K562 (cell line): ENCODE results near the gene SEC31A. TPM values are rescaled to one million over a fixed set of nuclear protein-coding genes. Genes with fewer than 3 reads are reported as not detected.

Experiments used
- BHLHE40 ChIP-seq: IDR thresholded peaks from 2 replicates; pipeline ENCODE4 v1.6.1; 2011; ENCODE audit warnings: low read length, improper control_type of control experiment
- FOXK1 ChIP-seq: sonication (generic); formaldehyde crosslinking; IDR thresholded peaks from 2 replicates; pipeline ENCODE4 v1.8.0; 2022; ENCODE audit warnings: missing genetic modification reagents, mild to moderate bottlenecking, borderline replicate concordance
- NCOA1 ChIP-seq: fragments of 450-650 bp; IDR thresholded peaks from 2 replicates; pipeline ENCODE4 v1.6.1; 2016; ENCODE audit warnings: low read depth
- RCOR1 ChIP-seq, 2 experiments: IDR thresholded peaks; 2 replicates each; pipeline ENCODE4 v1.6.1; 2012; ENCODE audit warnings: low read depth in 2 of 2, low read length in 2 of 2, borderline replicate concordance in 1 of 2, improper control_type of control experiment in 1 of 2
- SMARCB1 ChIP-seq: IDR thresholded peaks from 2 replicates; pipeline ENCODE4 v1.6.1; 2011; ENCODE audit warnings: improper control_type of control experiment, low read depth; ENCODE audit not compliant: insufficient read length
- STAT5B ChIP-seq: fragments of 250-450 bp; sonication (Bioruptor Pico); IDR thresholded peaks from 2 replicates; pipeline ENCODE4 v1.8.0; 2021; ENCODE audit warnings: mild to moderate bottlenecking, inconsistent platforms
- ZNF140 ChIP-seq: fragments of 250-450 bp; sonication (Bioruptor Pico); IDR thresholded peaks from 2 replicates; pipeline ENCODE4 v1.8.0; 2021; ENCODE audit warnings: moderate library complexity, mild to moderate bottlenecking, inconsistent platforms
- polyA plus RNA-seq, 8 experiments: library from polyadenylated mRNA; depleted of rRNA in 4 of 8; stranded (reverse) in 5 of 8; unstranded in 3 of 8; fragments of >200 nt; fragmentation: Nextera tagmentation in 2 of 8; fragmentation: Illumina TruSeq in 1 of 8; extraction: Ambion mirVana in 2 of 8; extraction: Trizol in 1 of 8; gene quantifications; 2 replicates each; pipeline versions ENCODE4 v1.2.1 to v1.2.3, GENCODE V29; 2011 to 2014; ENCODE audit warnings: inconsistent platforms in 1 of 8, missing spikeins in 1 of 8
- total RNA-seq, 7 experiments: library from RNA; depleted of rRNA in 6 of 7; stranded (reverse); fragments of >200 nt in 6 of 7; fragmentation: Illumina TruSeq in 2 of 7; extraction: Trizol in 2 of 7; gene quantifications; 2 replicates each; pipeline versions ENCODE4 v1.2.1 to v1.2.3, GENCODE V29; 2011 to 2021; ENCODE audit warnings: low replicate concordance in 1 of 7
- TF ChIP-seq, protein P1 (sequence below): fragments of 450-650 bp; formaldehyde crosslinking; IDR thresholded peaks from 2 replicates; pipeline ENCODE4 v1.4.0; 2022; ENCODE audit warnings: mild to moderate bottlenecking, moderate library complexity
- TF ChIP-seq, protein P2 (sequence below): sonication (generic); IDR thresholded peaks from 2 replicates; pipeline ENCODE4 v1.6.1; 2016
- TF ChIP-seq, protein P3 (sequence below): fragments of 250-450 bp; sonication (Bioruptor Pico); IDR thresholded peaks from 2 replicates; pipeline ENCODE4 v1.5.0; 2022; ENCODE audit warnings: mild to moderate bottlenecking
- TF ChIP-seq, protein P4 (sequence below), 2 experiments: IDR thresholded peaks; 2 replicates each; pipeline ENCODE4 v1.6.1; 2011; ENCODE audit warnings: borderline replicate concordance in 1 of 2, control low read depth in 1 of 2, low read depth in 1 of 2, low read length in 1 of 2, mild to moderate bottlenecking in 1 of 2, mixed read lengths in 1 of 2, moderate library complexity in 1 of 2; ENCODE audit not compliant: insufficient read depth in 1 of 2, insufficient read length in 1 of 2, poor library complexity in 1 of 2, severe bottlenecking in 1 of 2; ENCODE audit errors: extremely low read depth in 1 of 2

SEC31A gene
- total and polyA plus RNA-seq, 9 of the 15 experiments (the other 6 are each of a cell fraction or from before 2014, with no cell fraction given) = 78.9 to 241 (median 173) TPM

DNA sequence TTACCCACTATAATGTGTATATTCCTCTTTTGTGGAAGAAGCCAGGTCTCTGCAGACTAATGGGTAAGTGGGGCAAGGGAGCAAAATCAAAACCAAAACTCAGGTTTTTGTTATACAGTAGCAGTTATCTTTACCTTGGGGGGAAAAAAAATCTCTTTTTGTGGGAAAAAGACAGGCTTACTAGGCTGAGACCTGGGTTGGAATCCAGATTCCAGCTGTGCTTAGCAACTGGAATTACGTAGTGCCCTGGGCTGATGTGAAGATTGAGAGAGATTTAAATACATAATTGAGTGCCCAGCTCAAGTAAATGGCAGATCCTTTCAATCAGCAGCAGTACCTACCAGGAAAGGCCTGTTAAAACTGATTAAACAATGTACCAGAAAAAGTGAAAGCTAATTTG is 76.9 kb downstream of the SEC31A start (continued):
- TF ChIP-seq, protein P1, sequence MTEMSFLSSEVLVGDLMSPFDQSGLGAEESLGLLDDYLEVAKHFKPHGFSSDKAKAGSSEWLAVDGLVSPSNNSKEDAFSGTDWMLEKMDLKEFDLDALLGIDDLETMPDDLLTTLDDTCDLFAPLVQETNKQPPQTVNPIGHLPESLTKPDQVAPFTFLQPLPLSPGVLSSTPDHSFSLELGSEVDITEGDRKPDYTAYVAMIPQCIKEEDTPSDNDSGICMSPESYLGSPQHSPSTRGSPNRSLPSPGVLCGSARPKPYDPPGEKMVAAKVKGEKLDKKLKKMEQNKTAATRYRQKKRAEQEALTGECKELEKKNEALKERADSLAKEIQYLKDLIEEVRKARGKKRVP (CRISPR knock-in tag) = no peak
- TF ChIP-seq STAT5B (CRISPR knock-in tag) (no peak), ZNF140 (CRISPR knock-in tag) (no peak), FOXK1 (no peak), SMARCB1 (no peak), NCOA1 (no peak), BHLHE40 (no peak), RCOR1 (IDR thresholded peaks at IDR 0.05; ENCODE audit: borderline replicate concordance in 1 of 2, low read depth in 2 of 2, low read length in 2 of 2) (no peak)
- TF ChIP-seq, protein P2, sequence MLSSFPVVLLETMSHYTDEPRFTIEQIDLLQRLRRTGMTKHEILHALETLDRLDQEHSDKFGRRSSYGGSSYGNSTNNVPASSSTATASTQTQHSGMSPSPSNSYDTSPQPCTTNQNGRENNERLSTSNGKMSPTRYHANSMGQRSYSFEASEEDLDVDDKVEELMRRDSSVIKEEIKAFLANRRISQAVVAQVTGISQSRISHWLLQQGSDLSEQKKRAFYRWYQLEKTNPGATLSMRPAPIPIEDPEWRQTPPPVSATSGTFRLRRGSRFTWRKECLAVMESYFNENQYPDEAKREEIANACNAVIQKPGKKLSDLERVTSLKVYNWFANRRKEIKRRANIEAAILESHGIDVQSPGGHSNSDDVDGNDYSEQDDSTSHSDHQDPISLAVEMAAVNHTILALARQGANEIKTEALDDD = no peak
- TF ChIP-seq, protein P3, sequence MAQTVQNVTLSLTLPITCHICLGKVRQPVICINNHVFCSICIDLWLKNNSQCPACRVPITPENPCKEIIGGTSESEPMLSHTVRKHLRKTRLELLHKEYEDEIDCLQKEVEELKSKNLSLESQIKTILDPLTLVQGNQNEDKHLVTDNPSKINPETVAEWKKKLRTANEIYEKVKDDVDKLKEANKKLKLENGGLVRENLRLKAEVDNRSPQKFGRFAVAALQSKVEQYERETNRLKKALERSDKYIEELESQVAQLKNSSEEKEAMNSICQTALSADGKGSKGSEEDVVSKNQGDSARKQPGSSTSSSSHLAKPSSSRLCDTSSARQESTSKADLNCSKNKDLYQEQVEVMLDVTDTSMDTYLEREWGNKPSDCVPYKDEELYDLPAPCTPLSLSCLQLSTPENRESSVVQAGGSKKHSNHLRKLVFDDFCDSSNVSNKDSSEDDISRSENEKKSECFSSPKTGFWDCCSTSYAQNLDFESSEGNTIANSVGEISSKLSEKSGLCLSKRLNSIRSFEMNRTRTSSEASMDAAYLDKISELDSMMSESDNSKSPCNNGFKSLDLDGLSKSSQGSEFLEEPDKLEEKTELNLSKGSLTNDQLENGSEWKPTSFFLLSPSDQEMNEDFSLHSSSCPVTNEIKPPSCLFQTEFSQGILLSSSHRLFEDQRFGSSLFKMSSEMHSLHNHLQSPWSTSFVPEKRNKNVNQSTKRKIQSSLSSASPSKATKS (CRISPR knock-in tag) = no peak
- TF ChIP-seq, protein P4, sequence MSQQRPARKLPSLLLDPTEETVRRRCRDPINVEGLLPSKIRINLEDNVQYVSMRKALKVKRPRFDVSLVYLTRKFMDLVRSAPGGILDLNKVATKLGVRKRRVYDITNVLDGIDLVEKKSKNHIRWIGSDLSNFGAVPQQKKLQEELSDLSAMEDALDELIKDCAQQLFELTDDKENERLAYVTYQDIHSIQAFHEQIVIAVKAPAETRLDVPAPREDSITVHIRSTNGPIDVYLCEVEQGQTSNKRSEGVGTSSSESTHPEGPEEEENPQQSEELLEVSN (IDR thresholded peaks at IDR 0.05; ENCODE audit: borderline replicate concordance in 1 of 2, extremely low read depth in 1 of 2, insufficient read depth in 1 of 2, insufficient read length in 1 of 2, low read depth in 1 of 2, low read length in 1 of 2, poor library complexity in 1 of 2, severe bottlenecking in 1 of 2) = no peak
